HG03354 (cell line): ENCODE results near the gene PBX2.

Source experiments
- ATAC-seq: cut with Tn5 transposase; IDR thresholded peaks from one replicate; pipeline ENCODE4 v1.9.1; 2021; ENCODE audit warnings: mild to moderate bottlenecking; ENCODE audit not compliant: unreplicated experiment, poor library complexity, severe bottlenecking

The PBX2 gene

DNA sequence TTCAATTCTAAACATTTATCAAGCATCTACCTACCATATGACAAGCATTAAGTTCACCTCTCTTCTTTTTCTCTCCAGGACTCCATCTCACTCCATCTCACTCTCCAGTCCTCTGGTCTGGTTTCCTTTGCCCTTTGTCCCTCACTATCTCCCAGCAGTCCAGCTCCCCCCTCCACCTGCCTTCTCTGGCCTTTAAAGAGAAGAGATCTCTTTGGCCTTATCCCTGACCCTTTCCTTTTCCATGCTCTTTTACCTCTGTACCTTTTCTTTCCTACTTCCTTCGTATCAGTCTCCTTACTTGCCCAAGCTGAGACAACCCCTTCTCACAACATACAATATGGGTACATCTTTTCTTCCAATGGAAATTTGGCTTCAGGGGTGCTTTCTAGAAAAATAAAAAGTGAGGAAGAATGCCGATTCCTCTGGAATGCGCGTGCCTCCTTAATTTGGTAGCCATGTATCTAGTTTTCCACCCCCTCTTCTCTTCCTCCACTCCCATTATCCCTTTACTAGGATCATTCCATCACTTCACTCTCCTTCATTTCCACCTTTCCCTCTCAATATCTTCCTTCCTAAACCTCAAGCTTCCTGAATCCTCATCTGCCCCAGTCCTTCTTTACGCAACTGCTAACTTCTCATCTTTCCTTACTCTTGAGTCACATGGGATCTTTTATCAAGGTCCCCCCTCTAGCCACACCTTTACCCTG, 13.4 kb downstream of the PBX2 start:
- no peak for ATAC-seq

DNA sequence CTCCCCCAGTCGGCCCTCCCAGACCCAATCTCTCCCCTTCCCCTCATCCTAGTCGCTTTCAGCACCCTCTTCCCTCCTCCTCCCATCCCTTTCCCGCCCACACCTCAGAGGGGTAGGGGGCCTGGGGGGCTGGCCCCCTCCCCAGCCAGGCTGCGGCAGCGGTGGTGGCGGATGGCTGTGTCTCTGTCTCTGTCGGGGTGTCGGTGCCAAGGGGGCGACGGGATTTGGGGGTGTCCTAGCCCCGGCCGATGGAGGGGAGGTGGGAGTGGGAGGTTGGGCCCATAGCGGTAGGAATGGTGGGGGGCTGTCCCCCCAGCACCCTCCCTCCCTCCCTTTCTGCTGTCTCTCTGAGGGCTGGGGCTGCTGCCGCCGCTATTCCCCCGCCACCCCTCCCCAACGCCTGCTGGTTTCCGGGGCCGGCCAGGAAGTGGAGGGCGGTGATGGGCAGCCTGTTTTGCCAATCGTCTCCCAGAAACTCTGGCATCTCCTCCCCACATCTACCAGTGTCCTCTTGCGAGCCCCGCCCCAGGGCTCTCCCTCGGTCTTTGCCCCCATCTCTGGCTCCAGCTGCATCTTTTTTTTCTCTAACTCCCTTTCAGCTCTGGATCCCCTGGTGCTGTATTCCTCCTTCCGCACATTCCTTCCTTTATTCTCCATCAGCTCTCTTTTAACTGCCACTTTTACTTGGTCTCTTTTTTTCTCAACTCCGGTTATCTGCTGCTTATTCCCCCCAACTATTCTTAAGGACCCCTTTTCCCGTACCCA, 14.1 kb downstream of the PBX2 start, which contains the start of gene AGPAT1:
Gene AGPAT1 (minus strand): TSS at position 374 of the 765 bp plus-strand sequence. CDS start 4,588 bp downstream, outside the sequence.
- ATAC-seq: peak; percentile 47

DNA sequence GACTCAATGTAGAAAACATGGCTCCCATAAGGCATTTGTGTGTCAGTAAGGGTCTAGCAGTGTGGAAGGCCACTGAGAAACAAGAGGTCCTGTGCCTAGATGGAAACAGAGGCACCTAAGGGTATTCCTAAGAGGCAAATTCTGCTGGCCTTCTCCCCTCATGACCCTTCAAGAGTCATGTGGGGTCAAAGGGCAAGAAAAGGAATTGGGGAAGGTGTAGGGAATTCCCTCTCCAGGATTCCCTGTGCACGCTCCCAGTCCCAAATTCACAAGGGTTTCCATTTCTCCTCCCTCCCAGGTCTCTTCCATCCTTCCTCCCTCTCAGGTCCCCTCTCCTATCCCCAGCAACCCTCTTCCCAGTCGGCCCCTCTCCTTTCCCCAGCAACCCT, 14.7 kb downstream of the PBX2 start:
- no peak for ATAC-seq

DNA sequence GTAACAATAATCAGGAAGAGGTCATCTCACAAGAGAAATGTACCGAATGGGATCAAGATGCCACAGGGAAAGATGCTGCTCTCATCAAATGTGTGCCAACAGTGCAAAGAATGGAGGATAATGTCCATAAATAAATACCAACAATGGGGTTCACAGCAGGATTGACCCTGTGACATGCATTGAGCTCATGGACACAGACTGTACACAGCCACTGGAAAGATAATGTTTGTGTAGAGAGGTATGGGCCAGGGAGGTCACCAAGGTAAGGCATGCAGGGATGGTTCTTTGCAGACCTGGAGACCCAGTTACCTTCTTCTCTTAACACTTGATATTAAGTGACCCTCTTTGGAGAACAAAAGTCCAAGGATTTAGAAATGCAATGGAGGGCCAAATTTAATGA, 15.6 kb downstream of the PBX2 start:
- no peak for ATAC-seq

DNA sequence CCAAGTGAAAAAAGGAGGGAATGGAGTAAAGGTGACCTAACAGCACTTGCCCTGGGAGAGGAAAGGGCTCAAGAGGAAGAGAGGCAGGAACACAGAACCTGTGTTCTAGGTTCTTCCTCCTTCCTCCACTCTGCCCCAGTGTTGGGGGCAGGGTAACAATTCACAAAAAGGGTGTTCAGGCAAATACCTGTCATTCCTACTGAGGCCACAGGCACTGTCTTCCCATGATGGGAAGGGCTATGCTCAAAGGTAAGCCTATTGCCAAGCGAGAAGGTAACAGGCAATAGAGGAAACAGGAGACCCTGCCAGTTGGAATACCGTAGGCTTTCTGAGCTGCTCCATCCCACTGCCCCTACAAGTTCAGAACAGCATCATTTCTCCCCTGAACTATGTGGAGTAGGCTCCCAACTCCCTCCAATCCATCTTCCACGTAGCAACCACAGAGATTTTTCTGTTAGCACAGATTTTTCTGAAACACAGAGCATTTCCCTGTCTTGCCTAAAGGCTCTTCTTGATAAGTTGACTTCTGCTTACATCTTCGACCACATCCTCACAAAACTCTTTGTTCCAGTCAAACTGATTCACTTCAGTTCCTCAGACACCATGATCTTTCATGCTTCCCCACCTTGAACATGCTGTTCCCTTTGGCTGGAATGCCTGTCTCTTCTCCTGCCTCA, 16.8 kb downstream of the PBX2 start:
- ATAC-seq: no peak

DNA sequence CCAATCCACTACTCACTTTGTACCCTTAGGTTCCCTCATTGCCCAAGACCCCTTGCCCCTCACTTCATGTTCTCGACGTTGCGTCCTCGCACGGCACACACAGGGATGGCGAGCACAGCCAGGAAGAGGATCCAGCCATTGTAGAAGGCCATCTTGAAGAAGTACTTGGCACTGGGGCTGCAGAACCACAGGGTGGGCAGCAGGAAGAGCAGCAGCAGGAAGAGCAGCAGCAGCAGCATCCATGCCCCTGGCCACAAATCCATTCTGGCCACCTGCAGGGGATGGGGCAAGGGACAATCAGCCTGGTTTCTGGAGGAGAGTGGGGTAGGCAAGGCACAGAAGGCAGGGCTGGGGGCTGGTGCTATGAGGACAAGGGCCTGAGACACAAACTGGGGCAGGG, 18.8 kb downstream of the PBX2 start:
- ATAC-seq: no peak

DNA sequence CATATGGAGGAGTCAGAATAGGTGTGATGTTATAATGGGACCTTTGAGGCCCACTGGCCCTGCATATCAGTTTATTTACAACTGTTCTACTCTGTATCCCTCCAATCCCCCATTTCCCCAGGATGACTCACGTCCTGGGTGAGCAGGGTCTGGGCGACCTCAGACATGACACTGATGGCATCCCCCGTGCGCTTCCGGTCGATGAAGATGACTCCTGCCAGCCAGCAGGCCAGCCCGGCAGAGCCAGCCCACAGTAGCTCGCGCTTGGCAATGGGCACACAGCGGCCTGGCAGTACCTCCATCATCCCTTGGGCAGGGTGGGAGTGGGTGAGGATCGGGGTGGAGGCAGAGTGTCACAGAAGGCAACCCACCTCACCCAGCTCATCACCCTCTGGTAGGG, 19.7 kb downstream of the PBX2 start:
- ATAC-seq: no peak

DNA sequence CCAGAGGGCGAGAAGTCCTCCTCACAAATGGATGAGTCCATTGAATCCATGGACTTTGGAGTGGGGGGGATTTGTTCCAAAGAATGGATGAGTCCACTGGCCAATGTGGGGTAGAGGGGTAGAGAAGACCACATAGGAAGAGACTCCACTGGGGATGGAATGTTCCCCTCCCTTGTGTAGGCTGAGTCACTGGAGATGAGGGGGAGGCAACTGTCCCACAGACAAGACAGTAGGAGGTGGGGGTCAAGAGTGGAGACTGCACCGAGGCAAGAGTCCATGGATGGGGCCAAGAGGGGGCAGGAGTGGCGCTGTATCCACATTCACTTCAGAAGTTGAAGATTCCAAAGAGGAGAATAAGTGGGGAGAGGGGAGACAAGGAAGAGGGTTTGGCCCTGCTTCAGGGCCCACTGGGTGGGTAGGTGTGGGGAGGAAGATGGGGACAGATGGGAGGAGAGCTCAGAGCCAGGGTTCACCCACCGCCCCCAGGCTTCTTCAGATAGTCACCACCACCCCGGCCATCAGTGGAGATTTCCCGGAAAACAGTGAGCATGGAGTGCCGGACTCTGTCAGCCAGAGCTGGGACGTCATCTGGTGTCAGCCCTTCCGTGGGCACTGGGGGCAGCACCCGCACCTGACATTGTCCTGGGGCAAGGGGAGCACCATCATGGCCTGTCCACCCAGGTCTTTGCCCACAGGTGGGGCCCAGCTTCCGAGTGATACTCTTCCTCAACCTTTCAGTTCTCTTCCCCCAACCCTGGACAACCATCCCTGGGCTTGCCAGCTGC, 21.0 kb downstream of the PBX2 start:
- ATAC-seq: no peak

DNA sequence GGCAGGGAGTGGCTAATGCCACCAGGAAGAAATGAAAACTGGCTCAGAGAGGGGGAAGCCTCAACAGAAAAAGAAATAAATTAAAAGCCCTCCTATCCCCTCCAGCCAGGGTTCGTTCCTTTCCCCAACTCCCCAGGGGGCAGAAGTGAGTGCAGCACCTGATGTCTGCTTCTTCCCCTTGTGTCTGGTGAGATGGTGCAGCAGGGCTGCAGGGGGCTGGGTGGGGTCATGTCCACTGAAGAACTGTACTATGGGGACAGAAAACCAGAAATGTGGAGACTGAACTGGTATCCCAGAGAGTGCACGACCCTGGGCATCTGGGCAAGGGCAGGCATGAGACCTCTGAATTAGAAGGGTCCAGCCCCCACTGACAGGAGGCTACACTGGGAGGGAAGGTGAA, 21.7 kb downstream of the PBX2 start:
- no peak for ATAC-seq

DNA sequence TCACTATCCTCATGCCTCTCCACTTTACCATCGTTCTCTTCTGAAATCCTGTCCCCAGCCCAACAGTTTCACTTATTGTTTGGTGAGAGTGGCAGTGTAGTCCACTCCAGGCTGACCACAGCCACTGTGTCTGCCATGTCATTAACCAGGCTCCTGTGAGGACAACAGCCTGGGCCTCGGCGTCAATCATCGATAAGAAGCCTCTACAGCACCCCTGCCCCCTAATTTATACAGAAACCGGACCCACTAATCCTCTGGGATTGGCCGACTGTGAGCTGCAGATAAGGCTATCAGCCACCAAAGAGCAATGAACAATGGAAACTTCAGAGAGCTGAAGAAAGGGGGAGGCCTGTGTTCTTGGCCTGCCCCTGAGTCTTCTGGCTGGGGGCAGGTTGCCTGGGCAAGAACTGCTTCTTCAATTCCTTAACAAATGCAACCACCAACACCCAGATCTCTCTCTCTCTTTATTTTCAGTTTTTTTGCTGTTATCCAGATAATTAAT, 22.2 kb downstream of the PBX2 start:
- no peak for ATAC-seq

DNA sequence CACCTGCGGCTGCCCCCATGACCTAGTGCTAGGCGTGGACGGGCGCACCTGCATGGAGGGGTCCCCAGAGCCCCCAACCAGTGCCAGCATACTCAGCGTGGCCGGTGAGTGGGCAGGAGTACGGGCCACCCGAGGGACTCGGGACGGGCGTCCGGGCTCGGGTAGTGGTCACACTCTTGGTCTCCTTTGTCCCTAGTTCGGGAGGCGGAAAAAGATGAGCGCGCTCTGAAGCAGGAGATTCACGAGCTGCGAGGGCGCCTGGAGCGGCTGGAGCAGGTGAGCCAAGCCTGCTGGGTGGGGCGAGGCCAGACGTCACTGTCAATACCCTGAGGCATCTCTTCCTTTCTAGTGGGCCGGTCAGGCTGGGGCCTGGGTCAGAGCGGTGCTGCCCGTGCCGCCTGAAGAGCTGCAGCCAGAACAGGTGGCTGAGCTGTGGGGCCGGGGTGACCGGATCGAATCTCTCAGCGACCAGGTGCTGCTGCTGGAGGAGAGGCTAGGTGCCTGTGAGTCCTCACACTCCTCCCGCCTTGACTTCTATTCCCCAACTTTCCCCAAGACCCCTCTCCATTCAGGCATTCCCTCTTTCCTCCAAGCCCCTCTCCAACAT, 22.7 kb downstream of the PBX2 start:
- ATAC-seq: no peak

DNA sequence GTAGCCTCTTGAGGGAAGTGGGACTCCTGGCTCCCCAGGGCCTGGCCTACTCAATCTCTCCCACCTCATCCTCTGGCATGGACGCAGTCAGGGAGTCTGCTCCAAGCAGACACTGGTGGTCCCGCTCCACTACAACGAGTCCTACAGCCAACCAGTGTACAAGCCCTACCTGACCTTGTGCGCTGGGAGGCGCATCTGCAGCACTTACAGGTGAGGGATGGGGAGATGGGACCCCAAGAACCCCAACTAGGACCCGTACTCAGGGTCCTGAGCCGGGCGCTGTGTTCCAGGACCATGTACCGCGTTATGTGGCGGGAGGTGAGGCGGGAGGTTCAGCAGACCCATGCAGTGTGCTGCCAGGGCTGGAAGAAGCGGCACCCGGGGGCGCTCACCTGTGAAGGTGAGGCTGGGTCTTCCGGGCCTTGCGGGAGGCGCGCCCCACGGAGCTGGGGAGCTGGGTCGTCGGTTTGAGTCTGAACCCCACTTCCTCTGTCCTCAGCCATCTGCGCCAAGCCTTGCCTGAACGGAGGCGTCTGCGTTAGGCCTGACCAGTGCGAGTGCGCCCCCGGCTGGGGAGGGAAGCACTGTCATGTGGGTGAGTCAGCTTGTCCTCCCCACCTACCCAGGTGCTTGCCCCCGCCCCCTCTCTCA, 23.5 kb downstream of the PBX2 start:
- no peak for ATAC-seq

DNA sequence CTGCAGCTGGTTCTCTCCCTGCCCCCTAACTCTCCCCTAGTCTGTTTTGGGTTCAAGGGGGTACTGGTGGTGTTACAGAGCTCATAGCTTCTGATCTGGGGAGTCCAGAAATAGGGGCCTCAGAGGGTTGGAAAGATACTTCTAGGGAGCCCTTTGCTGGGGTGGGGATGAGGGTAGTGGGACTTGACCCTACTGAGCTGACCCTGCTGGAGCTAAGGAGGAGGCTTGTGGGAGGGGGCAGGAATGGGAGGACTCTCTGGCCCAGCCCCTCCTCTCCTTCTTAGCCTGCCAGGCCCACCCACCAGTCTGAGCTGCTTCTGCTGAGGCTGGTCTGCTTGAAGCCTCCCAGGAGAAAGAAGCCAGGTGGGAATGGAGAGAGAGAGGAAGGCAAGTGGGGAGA, 25.7 kb downstream of the PBX2 start, which contains the start of gene EGFL8:
Gene EGFL8 (plus strand): TSS at position 301 of the 400 bp plus-strand sequence. CDS start 1,571 bp downstream, outside the sequence.
- no peak for ATAC-seq

DNA sequence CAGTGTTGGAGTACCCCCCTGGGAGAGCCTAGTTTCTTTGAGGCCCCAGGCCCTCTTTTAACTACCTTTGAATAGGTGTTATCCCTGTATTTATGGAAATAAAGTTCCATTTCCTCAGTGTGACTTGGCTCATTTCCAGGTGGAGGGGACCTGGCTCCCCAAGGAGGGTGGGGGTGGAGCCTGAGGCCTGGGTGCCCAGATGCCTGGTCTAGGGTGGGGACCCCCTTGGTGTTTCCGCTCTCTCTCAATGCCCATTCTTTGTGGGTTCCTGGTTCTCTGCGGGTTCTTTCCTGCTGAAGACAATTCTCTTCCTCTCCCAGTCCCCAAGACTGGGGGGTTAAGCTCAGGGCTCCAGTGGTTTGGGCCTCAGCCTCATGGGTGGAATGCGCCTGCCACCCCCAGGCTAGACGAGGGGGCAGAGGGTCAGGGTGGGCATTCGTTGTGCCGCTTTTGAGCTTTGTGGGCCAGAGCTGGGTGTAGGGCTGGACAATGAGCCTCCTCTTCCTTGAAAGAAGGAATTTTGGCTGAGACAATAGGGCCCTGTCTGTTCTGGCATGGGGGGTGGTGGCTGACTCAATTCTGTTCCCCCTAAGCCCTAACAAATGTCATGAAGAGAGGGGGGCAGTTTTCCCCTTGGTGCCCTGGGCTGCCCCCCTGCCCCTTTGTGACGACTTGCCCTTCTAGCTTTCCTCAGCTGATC, 26.3 kb downstream of the PBX2 start:
- no peak for ATAC-seq

DNA sequence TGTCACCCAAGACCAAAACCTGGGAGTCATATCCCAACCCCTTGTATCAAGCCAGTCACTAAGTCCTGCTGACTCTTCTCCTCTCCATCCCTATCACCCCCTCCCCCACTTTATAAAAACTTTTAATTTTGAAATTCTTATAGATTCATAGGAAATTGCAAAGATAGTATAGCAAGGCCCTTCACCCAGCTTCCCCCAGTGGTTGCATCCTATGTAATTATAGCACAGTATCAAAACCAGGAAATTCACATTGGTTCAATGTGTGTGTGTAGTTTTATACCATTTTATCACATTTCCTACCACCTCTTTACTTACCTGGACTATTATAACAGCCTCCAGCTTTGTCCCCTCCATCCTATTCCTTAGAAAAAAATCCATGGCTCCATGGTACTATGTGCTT, 31.9 kb downstream of the PBX2 start:
- no peak for ATAC-seq

DNA sequence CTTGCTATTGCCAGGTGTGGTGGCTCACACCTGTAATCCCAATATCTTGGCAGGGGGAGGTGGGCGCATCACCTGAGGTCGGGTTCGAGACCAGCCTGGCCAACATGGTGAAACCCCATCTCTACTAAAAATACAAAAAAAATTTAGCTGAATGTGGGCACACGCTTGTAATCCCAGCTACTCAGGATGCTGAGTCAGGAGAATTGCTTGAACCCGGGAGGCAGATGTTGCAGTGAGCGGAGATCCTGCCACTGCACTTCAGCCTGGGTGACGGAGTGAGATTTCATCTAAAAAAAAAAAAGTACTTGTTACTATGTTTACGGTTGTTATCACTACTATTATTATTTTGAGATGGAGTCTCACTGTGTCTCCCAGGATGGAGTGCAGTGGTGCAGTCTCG, 33.1 kb downstream of the PBX2 start:
- no peak for ATAC-seq

DNA sequence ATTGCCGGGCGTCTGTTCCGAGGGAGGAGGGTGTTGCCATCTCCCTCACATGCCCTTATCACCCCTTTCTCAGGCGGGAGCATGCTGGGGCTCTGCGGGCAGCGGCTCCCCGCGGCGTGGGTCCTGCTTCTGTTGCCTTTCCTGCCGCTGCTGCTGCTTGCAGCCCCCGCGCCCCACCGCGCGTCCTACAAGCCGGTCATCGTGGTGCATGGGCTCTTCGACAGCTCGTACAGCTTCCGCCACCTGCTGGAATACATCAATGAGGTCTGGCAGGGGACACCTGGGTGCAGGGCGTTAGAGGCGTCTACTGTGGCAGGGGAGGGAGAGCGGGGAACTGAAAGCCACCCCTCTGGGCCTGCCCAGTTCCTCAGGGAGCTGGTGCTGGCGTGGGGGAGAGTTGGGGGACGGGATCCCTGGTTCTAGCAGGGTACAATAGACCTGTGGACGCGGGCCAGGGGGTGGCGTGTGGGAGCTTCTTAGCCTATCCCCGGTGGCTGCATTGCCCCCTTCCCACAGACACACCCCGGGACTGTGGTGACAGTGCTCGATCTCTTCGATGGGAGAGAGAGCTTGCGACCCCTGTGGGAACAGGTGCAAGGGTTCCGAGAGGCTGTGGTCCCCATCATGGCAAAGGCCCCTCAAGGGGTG, 35.4 kb downstream of the PBX2 start:
- peak; percentile 74 for ATAC-seq
